Breast epithelium (tissue), 3 donors: Measurements from ENCODE around the gene CSNK1A1L.

Source experiments
- CTCF ChIP-seq, 3 donors: fragments of 450-650 bp; IDR thresholded peaks; one replicate each; pipeline ENCODE4 v1.5.1; 2016 to 2017; ENCODE audit warnings: antibody characterized with exemption in 3 of 3, mild to moderate bottlenecking in 3 of 3, moderate library complexity in 3 of 3
- POLR2A ChIP-seq: fragments of 450-650 bp; IDR thresholded peaks from one replicate; pipeline ENCODE4 v1.6.1; 2016; ENCODE audit warnings: antibody characterized with exemption, mild to moderate bottlenecking, moderate library complexity
- POLR2AphosphoS5 ChIP-seq, 3 donors: sonication (generic); formaldehyde crosslinking; IDR thresholded peaks; one replicate each; pipeline ENCODE4 v1.6.1; 2017; ENCODE audit warnings: antibody characterized with exemption in 3 of 3

GRCh38 chr13:37087486-37087885, 18.0 kb downstream of the CSNK1A1L start:
- no peak for TF ChIP-seq CTCF (IDR thresholded peaks at IDR 0.05)
- TF ChIP-seq POLR2A = no peak
- TF ChIP-seq POLR2AphosphoS5 (IDR thresholded peaks at IDR 0.05) = no peak
